Sigmoid colon (tissue), 7 donors: ENCODE results near the gene SCAANT1. TPM values are rescaled to one million over a fixed set of nuclear protein-coding genes. Genes with fewer than 3 reads are reported as not detected.

Experiments used
- DNase-seq: peaks from one replicate; pipeline ENCODE4 v3.0.0-alpha.2; 2019
- H3K27ac ChIP-seq, 4 donors: fragments of 200-600 bp; sonication (generic); one replicate each; pipeline ENCODE4 v1.5.1; 2016 to 2019; ENCODE audit warnings: mild to moderate bottlenecking in 1 of 4
- H3K27me3 ChIP-seq, 3 donors: fragments of 200-600 bp; sonication (generic); one replicate each; pipeline ENCODE4 v1.5.1; 2019; ENCODE audit warnings: mild to moderate bottlenecking in 1 of 3
- H3K36me3 ChIP-seq, 4 donors: fragments of 200-600 bp; sonication (generic); one replicate each; pipeline ENCODE4 v1.5.1; 2016 to 2019
- H3K4me1 ChIP-seq, 4 donors: fragments of 200-600 bp; sonication (generic); one replicate each; pipeline ENCODE4 v1.5.1; 2017 to 2019
- H3K4me3 ChIP-seq, 4 donors: fragments of 200-600 bp; sonication (generic); one replicate each; pipeline ENCODE4 v1.5.1; 2017 to 2019; ENCODE audit warnings: mild to moderate bottlenecking in 2 of 4, moderate library complexity in 1 of 4
- H3K9me3 ChIP-seq, 4 donors: fragments of 200-600 bp in 3 of 4; sonication (generic) in 3 of 4; one replicate each; pipeline versions ENCODE4 v1.5.1 to v1.6.1; 2013 to 2019
- EP300 ChIP-seq, 4 donors: sonication (generic); formaldehyde crosslinking; IDR thresholded peaks; one replicate each; pipeline ENCODE4 v1.6.1; 2017; ENCODE audit warnings: antibody characterized with exemption in 4 of 4
- POLR2A ChIP-seq, 2 donors: fragments of 450-650 bp; IDR thresholded peaks; one replicate each; pipeline ENCODE4 v1.6.1; 2016; ENCODE audit warnings: antibody characterized with exemption in 2 of 2, mild to moderate bottlenecking in 2 of 2, moderate library complexity in 2 of 2
- POLR2AphosphoS5 ChIP-seq, 4 donors: sonication (generic); formaldehyde crosslinking; IDR thresholded peaks; one replicate each; pipeline ENCODE4 v1.6.1; 2017; ENCODE audit warnings: antibody characterized with exemption in 4 of 4
- WGBS, 2 donors: extraction: QIAGEN DNeasy Blood & Tissue Kit; methylation state at CpG; one replicate each; pipeline ENCODE4 v1.1.7; 2013; 5-methylcytosine and 5-hydroxymethylcytosine counted together
- intact Hi-C: fragments of 100-400 bp; cut with DNase I; formaldehyde crosslinking; loops from one replicate; pipeline ENCODE4 v1.15.1; 2023
- polyA plus RNA-seq, 3 donors: library from polyadenylated mRNA; stranded (reverse); fragments of 200-250 nt; gene quantifications; one replicate each; pipeline ENCODE4 v1.2.3, GENCODE V29; 2013
- total RNA-seq, 4 donors: library from RNA; depleted of rRNA; stranded (reverse); fragments of >200 nt; gene quantifications; one replicate each; pipeline ENCODE4 v1.1.0, GENCODE V29; 2016
- TF ChIP-seq, protein P1 (sequence below), 4 experiments: fragments of 450-650 bp in 3 of 4; fragments of 200-600 bp in 1 of 4; IDR thresholded peaks; one replicate each; pipeline ENCODE4 v1.5.1; 2016 to 2019; ENCODE audit warnings: antibody characterized with exemption in 4 of 4, mild to moderate bottlenecking in 3 of 4, moderate library complexity in 2 of 4
- donor health status: healthy with polysubstance abuse.
- donor health status: Bipolar disorder and iron deficiency.
- donor health status: healthy.

SCAANT1 gene
- total and polyA plus RNA-seq, 7 donors, result not detected

DNA sequence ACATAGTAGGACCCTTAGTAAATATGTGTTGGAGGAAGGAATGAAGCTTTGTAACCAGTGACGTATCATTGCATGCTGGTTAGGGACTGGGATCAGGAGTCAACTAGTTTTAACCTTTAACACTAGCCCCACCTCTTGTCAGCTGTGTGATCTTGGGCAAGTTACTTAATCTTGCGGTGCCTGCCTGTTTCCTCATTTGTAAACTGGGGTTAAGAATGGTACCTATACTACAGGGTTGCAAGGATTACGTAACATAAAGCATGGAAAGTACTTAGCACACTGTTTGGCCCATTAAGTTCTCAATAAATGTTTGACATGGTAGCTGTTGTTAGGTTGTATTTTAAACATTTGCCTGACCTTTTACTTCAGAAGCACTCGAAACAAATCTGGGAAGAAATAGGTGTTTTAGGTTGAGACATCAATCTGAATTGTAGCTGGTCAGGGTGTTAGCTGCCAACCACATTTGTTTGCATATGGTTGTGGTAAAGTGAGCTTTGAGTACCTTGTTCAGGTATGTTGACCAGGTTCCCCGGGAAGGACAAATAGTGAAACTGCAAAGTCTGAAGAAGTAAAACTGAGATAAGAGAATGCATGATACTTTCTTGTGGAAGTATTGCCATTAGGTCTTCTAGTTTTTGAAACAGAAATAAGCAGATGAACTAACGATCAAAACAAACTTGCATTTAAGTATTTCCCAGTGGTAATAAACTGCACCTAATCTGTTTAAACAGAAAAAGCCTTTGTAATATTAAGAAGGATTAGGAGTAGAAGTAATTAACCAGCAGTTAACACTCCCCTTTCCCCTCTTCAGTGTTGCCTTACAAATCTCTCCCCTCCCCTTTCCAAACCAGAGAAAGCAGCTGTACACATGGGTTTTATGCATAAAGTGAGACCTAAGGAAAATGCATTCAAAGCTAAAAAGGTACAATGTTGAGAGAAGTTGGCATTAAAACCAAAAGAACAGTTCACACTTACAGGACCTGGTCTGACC, 25.8 kb upstream of the SCAANT1 start:
- H3K36me3 ChIP-seq, result no peaks in the 10 kb centered on the region
- no peak overlapping the region for H3K27ac ChIP-seq
- no peaks in the 10 kb centered on the region for H3K9me3 ChIP-seq
- intact Hi-C loops, result no loop called here
- peaks cover 0 to 46% (median 21%) of the 10 kb centered on the region in 4 donors for H3K4me1 ChIP-seq
- no peaks in the 10 kb centered on the region for H3K27me3 ChIP-seq
- 32 to 56% methylated on average over 6 of the region's 6 CpGs for WGBS, 2 donors
- TF ChIP-seq EP300 (IDR thresholded peaks at IDR 0.05), result no peak
- TF ChIP-seq, protein P1, sequence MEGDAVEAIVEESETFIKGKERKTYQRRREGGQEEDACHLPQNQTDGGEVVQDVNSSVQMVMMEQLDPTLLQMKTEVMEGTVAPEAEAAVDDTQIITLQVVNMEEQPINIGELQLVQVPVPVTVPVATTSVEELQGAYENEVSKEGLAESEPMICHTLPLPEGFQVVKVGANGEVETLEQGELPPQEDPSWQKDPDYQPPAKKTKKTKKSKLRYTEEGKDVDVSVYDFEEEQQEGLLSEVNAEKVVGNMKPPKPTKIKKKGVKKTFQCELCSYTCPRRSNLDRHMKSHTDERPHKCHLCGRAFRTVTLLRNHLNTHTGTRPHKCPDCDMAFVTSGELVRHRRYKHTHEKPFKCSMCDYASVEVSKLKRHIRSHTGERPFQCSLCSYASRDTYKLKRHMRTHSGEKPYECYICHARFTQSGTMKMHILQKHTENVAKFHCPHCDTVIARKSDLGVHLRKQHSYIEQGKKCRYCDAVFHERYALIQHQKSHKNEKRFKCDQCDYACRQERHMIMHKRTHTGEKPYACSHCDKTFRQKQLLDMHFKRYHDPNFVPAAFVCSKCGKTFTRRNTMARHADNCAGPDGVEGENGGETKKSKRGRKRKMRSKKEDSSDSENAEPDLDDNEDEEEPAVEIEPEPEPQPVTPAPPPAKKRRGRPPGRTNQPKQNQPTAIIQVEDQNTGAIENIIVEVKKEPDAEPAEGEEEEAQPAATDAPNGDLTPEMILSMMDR (IDR thresholded peaks at IDR 0.05), result no peak
- no peak for TF ChIP-seq POLR2AphosphoS5 (IDR thresholded peaks at IDR 0.05)
- no peak for TF ChIP-seq POLR2A (IDR thresholded peaks at IDR 0.05)
- no peak overlapping the region for H3K4me3 ChIP-seq
- no peak for DNase-seq

DNA sequence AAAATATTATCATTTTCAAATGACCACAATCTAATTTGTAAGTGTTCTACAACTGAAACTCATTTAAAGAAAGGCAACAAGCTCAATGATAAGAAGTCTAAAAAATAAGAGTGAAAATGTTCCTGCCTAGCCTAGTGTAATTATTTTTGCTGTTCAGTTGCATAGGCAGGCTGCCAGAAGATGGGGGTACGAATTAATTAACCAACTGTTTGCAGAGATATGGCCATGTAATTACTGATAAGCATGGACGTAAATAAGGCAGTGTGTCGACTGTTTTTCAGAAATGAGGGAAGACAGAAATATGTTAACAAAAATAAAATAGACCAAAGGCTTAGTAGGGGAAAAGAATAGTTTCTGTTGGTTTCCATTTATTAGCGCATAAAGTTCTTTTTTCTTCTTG, 24.7 kb upstream of the SCAANT1 start:
- H3K9me3 ChIP-seq, result no peaks in the 10 kb centered on the region
- no peak overlapping the region for H3K4me3 ChIP-seq
- H3K27ac ChIP-seq, result no peak overlapping the region
- intact Hi-C loops, result no loop called here
- H3K4me1 ChIP-seq, result peaks cover 0 to 56% (median 31%) of the 10 kb centered on the region in 4 donors
- H3K36me3 ChIP-seq, result no peaks in the 10 kb centered on the region
- TF ChIP-seq POLR2AphosphoS5 (IDR thresholded peaks at IDR 0.05), result no peak
- DNase-seq, result no peak
- WGBS, 2 donors, result 50 to 70% methylated on average over 4 of the region's 4 CpGs
- H3K27me3 ChIP-seq, result no peaks in the 10 kb centered on the region

DNA sequence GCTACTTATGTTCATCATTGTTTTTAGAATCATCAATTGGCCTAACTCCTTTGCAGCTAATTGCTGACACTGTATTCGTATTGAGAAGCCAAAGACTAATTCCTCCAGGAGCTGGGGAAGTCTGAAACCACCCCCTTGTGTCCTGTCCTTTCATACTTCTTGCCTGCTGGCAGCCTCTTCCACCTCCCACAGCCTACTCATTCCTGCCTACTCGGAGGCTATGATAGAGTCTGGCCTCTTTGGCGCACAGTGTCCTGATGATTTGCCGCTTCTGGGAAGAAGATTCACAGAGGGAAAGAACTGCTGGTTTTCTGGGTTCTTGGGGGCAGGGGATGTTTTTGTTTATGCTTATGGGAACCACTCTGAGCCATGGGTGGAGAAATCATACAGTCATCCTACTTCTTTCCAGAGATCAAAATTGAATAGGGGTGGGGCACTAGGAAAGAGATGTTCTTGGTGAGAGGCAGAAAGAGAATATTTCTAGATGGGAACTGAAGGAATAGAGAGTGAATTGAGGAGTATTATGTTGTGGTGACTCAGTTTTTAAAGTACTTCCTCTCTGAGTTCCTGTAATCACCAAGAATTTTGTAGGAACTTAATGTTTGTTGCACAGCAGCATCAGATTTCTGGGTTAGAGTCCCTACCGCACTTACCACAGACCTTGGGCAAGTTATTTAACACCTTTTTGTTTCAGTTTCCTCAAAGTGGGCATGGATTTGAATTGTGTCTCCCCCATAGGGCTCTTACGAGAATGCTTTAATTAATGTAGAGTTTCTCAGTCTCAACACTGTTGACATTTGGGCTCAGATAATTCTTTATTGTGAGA, 22.1 kb upstream of the SCAANT1 start:
- Histone ChIP-seq H3K27me3 (no peaks in the 10 kb centered on the region), H3K36me3 (no peaks in the 10 kb centered on the region), H3K27ac (no peak overlapping the region), H3K9me3 (no peaks in the 10 kb centered on the region), H3K4me1 (peaks cover 0 to 51% (median 32%) of the 10 kb centered on the region in 4 donors), H3K4me3 (no peak overlapping the region)
- no peak for DNase-seq
- 80 to 91% methylated on average over 6 of the region's 6 CpGs for WGBS, 2 donors
- intact Hi-C loops, result no loop called here
- TF ChIP-seq POLR2AphosphoS5 (IDR thresholded peaks at IDR 0.05) (no peak), EP300 (IDR thresholded peaks at IDR 0.05) (no peak), POLR2A (IDR thresholded peaks at IDR 0.05) (no peak)

DNA sequence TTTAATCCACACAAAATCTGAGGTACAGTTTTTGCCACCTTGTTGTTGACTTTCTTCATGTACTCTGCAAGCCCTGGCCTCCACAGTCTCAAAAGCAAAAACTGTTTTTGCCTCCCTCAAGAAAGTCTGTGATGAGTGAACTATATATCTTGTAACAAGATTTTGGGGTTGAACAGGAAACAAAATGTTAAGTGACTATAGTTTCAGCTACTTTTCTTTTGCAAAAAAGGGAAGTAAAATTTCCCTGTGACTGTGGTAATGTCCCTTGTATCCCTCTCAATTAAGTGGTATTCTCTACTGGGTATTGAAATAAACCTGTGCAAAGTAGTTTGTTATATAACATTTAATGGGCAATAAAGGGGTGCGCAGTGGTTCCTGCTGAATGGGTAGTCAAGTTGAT, 21.3 kb upstream of the SCAANT1 start:
- no peak for TF ChIP-seq POLR2AphosphoS5 (IDR thresholded peaks at IDR 0.05)
- H3K27ac ChIP-seq, result no peak overlapping the region
- peaks cover 0 to 50% (median 29%) of the 10 kb centered on the region in 4 donors for H3K4me1 ChIP-seq
- 91 to 98% methylated on average over 1 of the region's 1 CpG for WGBS, 2 donors
- H3K4me3 ChIP-seq, result no peak overlapping the region
- H3K27me3 ChIP-seq, result no peaks in the 10 kb centered on the region
- intact Hi-C loops, result no loop called here
- no peaks in the 10 kb centered on the region for H3K9me3 ChIP-seq
- no peaks in the 10 kb centered on the region for H3K36me3 ChIP-seq
- no peak for DNase-seq

DNA sequence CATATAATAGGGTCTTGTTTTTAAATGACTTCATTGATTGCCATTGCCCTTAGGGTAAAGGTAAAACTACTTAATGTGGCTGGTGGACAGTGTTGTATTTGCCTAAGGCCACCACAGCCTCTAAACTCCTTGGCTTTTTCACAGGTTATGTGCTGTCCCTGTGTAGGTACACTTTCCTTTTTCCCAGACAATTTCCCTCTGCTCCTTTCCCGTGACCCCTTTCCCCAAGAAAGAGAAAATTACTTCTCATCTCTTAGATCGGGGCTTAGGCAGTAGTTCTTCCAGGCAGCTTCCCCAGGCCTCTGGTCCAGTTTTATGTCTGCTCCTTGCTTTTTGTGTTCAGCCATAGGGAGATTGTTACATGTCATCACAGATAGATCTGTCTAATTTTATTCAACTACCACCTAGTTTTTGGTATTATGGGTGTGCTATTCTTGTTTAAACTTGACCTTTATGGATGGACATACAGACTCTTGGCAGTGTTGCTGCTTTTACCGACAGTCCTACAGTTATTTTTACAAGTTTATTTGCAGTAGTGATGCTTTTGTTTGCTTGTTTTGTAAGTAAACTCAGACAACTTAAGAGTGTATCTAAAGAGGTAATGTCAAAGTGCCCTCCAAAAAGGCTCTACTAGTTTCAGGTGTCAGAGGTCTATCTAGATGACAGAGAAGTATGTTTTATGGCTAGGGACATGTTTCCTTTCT, 20.5 kb upstream of the SCAANT1 start:
- H3K27me3 ChIP-seq, result no peaks in the 10 kb centered on the region
- H3K4me1 ChIP-seq, result peaks cover 0 to 47% (median 25%) of the 10 kb centered on the region in 4 donors
- DNase-seq, result no peak
- TF ChIP-seq, protein P1 (IDR thresholded peaks at IDR 0.05), result no peak
- TF ChIP-seq EP300 (IDR thresholded peaks at IDR 0.05), result no peak
- TF ChIP-seq POLR2AphosphoS5 (IDR thresholded peaks at IDR 0.05), result no peak
- TF ChIP-seq POLR2A (IDR thresholded peaks at IDR 0.05), result no peak
- no peaks in the 10 kb centered on the region for H3K9me3 ChIP-seq
- H3K27ac ChIP-seq, result no peak overlapping the region
- WGBS, 2 donors, result 60 to 79% methylated on average over 3 of the region's 3 CpGs
- intact Hi-C loops, result no loop called here
- no peaks in the 10 kb centered on the region for H3K36me3 ChIP-seq
- no peak overlapping the region for H3K4me3 ChIP-seq
